H9 (cell line): Measurements from ENCODE around the gene IQCM. TPM values are rescaled to one million over a fixed set of nuclear protein-coding genes. Genes with fewer than 3 reads are reported as not detected.

Source experiments
- DNase-seq: peaks from one replicate; pipeline ENCODE4 v3.0.0-alpha.2; 2017
- H2AFZ ChIP-seq: one replicate; pipeline ENCODE4 v1.6.1; 2013; ENCODE audit warnings: mild to moderate bottlenecking, low read length, control low read depth, moderate library complexity
- H2AK5ac ChIP-seq: 2 replicates; pipeline ENCODE4 v1.6.1; 2013; ENCODE audit warnings: low read length, control low read depth, mixed read lengths; ENCODE audit not compliant: insufficient read length
- H2BK120ac ChIP-seq: one replicate; pipeline ENCODE4 v1.6.1; 2013; ENCODE audit warnings: low read depth, mild to moderate bottlenecking, low read length, control low read depth, inconsistent platforms; ENCODE audit not compliant: poor library complexity, severe bottlenecking
- H2BK12ac ChIP-seq: 2 replicates; pipeline ENCODE4 v1.6.1; 2013; ENCODE audit warnings: low read length, control low read depth, mixed read lengths, low read depth; ENCODE audit not compliant: insufficient read length
- H2BK15ac ChIP-seq: 2 replicates; pipeline ENCODE4 v1.6.1; 2013; ENCODE audit warnings: low read depth, low read length, control low read depth
- H2BK20ac ChIP-seq: one replicate; pipeline ENCODE4 v1.6.1; 2013; ENCODE audit warnings: low read depth, mild to moderate bottlenecking, low read length, control low read depth, inconsistent platforms; ENCODE audit not compliant: poor library complexity, severe bottlenecking
- H2BK5ac ChIP-seq: 2 replicates; pipeline ENCODE4 v1.6.1; 2013; ENCODE audit warnings: low read length, control low read depth, mixed read lengths; ENCODE audit not compliant: insufficient read length
- H3K14ac ChIP-seq: 2 replicates; pipeline ENCODE4 v1.6.1; 2013; ENCODE audit warnings: low read length, control low read depth; ENCODE audit not compliant: insufficient read depth
- H3K18ac ChIP-seq: 2 replicates; pipeline ENCODE4 v1.6.1; 2013; ENCODE audit warnings: low read depth, mild to moderate bottlenecking, mixed read lengths, low read length, control low read depth; ENCODE audit not compliant: insufficient read length
- H3K23ac ChIP-seq: 2 replicates; pipeline ENCODE4 v1.6.1; 2013; ENCODE audit warnings: low read length, control low read depth, mixed read lengths, low read depth; ENCODE audit not compliant: insufficient read length
- H3K23me2 ChIP-seq: 2 replicates; pipeline ENCODE4 v1.6.1; 2013; ENCODE audit warnings: low read depth, mild to moderate bottlenecking, mixed read lengths, low read length, control low read depth; ENCODE audit not compliant: insufficient read length, poor library complexity, severe bottlenecking
- H3K27ac ChIP-seq: 2 replicates; pipeline ENCODE4 v1.5.1; 2013; ENCODE audit warnings: low read length, control low read depth, mixed read lengths, low read depth; ENCODE audit not compliant: insufficient read length
- H3K27me3 ChIP-seq: 2 replicates; pipeline ENCODE4 v1.6.1; 2013; ENCODE audit warnings: low read length, control low read depth, inconsistent platforms; ENCODE audit not compliant: insufficient read depth
- H3K4ac ChIP-seq: 2 replicates; pipeline ENCODE4 v1.6.1; 2013; ENCODE audit warnings: low read depth, mild to moderate bottlenecking, control low read depth, inconsistent platforms, low read length, moderate library complexity
- H3K4me1 ChIP-seq: 2 replicates; pipeline ENCODE4 v1.6.1; 2013; ENCODE audit warnings: low read length, control low read depth, inconsistent platforms; ENCODE audit not compliant: insufficient read depth
- H3K4me2 ChIP-seq: 2 replicates; pipeline ENCODE4 v1.6.1; 2013; ENCODE audit warnings: low read length, control low read depth, mixed read lengths; ENCODE audit not compliant: insufficient read length, insufficient read depth
- H3K56ac ChIP-seq: 2 replicates; pipeline ENCODE4 v1.6.1; 2013; ENCODE audit warnings: low read depth, mild to moderate bottlenecking, mixed read lengths, low read length, control low read depth; ENCODE audit not compliant: insufficient read length
- H3K79me1 ChIP-seq: 2 replicates; pipeline ENCODE4 v1.6.1; 2013; ENCODE audit warnings: low read depth, mild to moderate bottlenecking, moderate library complexity, low read length, control low read depth, inconsistent platforms; ENCODE audit not compliant: insufficient read depth, poor library complexity, severe bottlenecking
- H3K79me2 ChIP-seq: 2 replicates; pipeline ENCODE4 v1.6.1; 2013; ENCODE audit warnings: low read length, control low read depth, inconsistent platforms; ENCODE audit not compliant: insufficient read depth
- H3K9ac ChIP-seq: 2 replicates; pipeline ENCODE4 v1.6.1; 2013; ENCODE audit warnings: low read length, control low read depth, mixed read lengths; ENCODE audit not compliant: insufficient read length; ENCODE audit errors: extremely low read depth
- H3K9me3 ChIP-seq: one replicate; pipeline ENCODE4 v1.6.1; 2013; ENCODE audit warnings: low read depth, low read length, inconsistent platforms; ENCODE audit not compliant: control insufficient read depth
- H3T11ph ChIP-seq: one replicate; pipeline ENCODE4 v1.6.1; 2013; ENCODE audit warnings: mild to moderate bottlenecking, low read length, control low read depth, inconsistent platforms
- H4K20me1 ChIP-seq: one replicate; pipeline ENCODE4 v1.6.1; 2013; ENCODE audit not compliant: control insufficient read depth, insufficient read length, insufficient read depth
- H4K5ac ChIP-seq: 2 replicates; pipeline ENCODE4 v1.6.1; 2013; ENCODE audit warnings: low read depth, mild to moderate bottlenecking, mixed read lengths, low read length, control low read depth; ENCODE audit not compliant: insufficient read length
- H4K8ac ChIP-seq: replicated peaks from 2 replicates; pipeline ENCODE4 v1.6.1; 2013; ENCODE audit warnings: low read length, control low read depth, mixed read lengths, low read depth; ENCODE audit not compliant: insufficient read length
- H4K91ac ChIP-seq: 2 replicates; pipeline ENCODE4 v1.6.1; 2013; ENCODE audit warnings: low read depth, mild to moderate bottlenecking, moderate library complexity, mixed read lengths, low read length, control low read depth; ENCODE audit not compliant: insufficient read length
- H3K27ac Mint-ChIP-seq, 3 experiments: 2 replicates in 2 of 3; 3 replicates in 1 of 3; pipeline ENCODE4 v1.8.0; 2020 to 2021; ENCODE audit warnings: mixed read lengths in 3 of 3, mild to moderate bottlenecking in 1 of 3, moderate library complexity in 1 of 3
- H3K27me3 Mint-ChIP-seq: 2 replicates; pipeline ENCODE4 v1.8.0; 2021; ENCODE audit warnings: low read depth, mild to moderate bottlenecking, moderate library complexity, mixed read lengths
- H3K36me3 Mint-ChIP-seq, 3 experiments: 2 replicates in 2 of 3; 3 replicates in 1 of 3; pipeline ENCODE4 v1.8.0; 2020 to 2021; ENCODE audit warnings: low read depth in 3 of 3, mixed read lengths in 3 of 3; ENCODE audit not compliant: insufficient read depth in 1 of 3
- H3K4me1 Mint-ChIP-seq, 2 experiments: 2 replicates each; pipeline ENCODE4 v1.8.0; 2020; ENCODE audit warnings: mixed read lengths in 2 of 2
- H3K4me3 Mint-ChIP-seq, 2 experiments: 2 replicates in 1 of 2; 3 replicates in 1 of 2; pipeline ENCODE4 v1.8.0; 2020 to 2021; ENCODE audit warnings: mild to moderate bottlenecking in 2 of 2, mixed read lengths in 2 of 2, moderate library complexity in 1 of 2
- H3K9me3 Mint-ChIP-seq, 2 experiments: 2 replicates in 1 of 2; 3 replicates in 1 of 2; pipeline ENCODE4 v1.8.0; 2020; ENCODE audit warnings: mild to moderate bottlenecking in 2 of 2, mixed read lengths in 2 of 2, moderate library complexity in 1 of 2
- WGBS: extraction: QIAGEN DNeasy Blood & Tissue Kit; methylation state at CpG from one replicate; pipeline ENCODE4 v1.1.7; 2013; ENCODE audit warnings: missing lambda C conversion rate, low lambda C conversion rate, mixed read lengths; ENCODE audit not compliant: insufficient read length; ENCODE audit errors: extremely low coverage; 5-methylcytosine and 5-hydroxymethylcytosine counted together
- total RNA-seq: library from RNA; stranded (reverse); gene quantifications from 2 replicates; pipeline ENCODE4 v1.2.1, GENCODE V29; 2021
- TF ChIP-seq, protein P1 (sequence below): fragments of 200-600 bp; sonication (generic); conservative IDR thresholded peaks from 3 replicates; pipeline ENCODE4 v1.8.0; 2021; ENCODE audit warnings: antibody characterized with exemption, mild to moderate bottlenecking

Gene IQCM
- total RNA-seq, 1 experiment from 2014 or later: 0.15 TPM

DNA sequence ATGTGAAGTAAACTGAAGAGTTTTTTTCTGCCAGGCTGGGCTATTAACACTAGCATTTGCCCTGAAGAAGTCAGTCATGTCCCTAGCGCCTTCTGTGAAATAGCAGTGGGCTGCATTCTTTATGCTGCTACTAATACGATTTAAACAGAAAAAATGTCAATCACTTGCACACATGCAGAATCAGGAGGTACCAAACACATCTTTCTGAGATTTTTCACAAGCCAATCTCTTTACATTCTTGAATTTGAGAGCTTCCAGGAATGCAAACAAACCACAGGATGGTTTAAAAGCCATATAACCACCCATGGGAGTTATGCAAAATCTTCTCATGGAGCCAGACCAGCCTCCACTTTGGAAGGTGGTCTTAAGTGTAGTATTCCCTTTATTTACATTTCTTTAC is 220.1 kb downstream of the IQCM start:
- Histone ChIP-seq H3K4ac (no peak overlapping the region), H4K20me1 (no peaks in the 10 kb centered on the region), H2BK12ac (no peak overlapping the region), H2BK5ac (no peak overlapping the region), H3K79me2 (no peaks in the 10 kb centered on the region), H2BK15ac (no peak overlapping the region), H3K27ac (no peak overlapping the region), H4K91ac (no peak overlapping the region), H2AK5ac (no peak overlapping the region), H3K9ac (no peak overlapping the region), H3K23ac (no peak overlapping the region), H3K79me1 (no peaks in the 10 kb centered on the region), H2AFZ (no peak overlapping the region), H3K27me3 (no peaks in the 10 kb centered on the region), H3K9me3 (no peaks in the 10 kb centered on the region), H4K8ac (no peak overlapping the region), H2BK120ac (no peak overlapping the region), H3K23me2 (no peaks in the 10 kb centered on the region), H3K18ac (no peak overlapping the region), H2BK20ac (no peak overlapping the region), H3T11ph (no peak overlapping the region), H4K5ac (no peak overlapping the region), H3K4me1 (no peaks in the 10 kb centered on the region), H3K4me2 (no peak overlapping the region), H3K14ac (no peak overlapping the region), H3K56ac (no peak overlapping the region)
- Mint-ChIP-seq H3K27ac (no peak overlapping the region), H3K36me3 (no peaks in the 10 kb centered on the region; a peak in 2 of 7 replicates), H3K27me3 (no peaks in the 10 kb centered on the region), H3K9me3 (peaks cover 3 to 5% of the 10 kb centered on the region in 2 experiments; a peak in 3 of 5 replicates), H3K4me3 (no peak overlapping the region), H3K4me1 (peaks cover 2 to 6% of the 10 kb centered on the region in 2 experiments; a peak in 2 of 4 replicates)
- TF ChIP-seq, protein P1, sequence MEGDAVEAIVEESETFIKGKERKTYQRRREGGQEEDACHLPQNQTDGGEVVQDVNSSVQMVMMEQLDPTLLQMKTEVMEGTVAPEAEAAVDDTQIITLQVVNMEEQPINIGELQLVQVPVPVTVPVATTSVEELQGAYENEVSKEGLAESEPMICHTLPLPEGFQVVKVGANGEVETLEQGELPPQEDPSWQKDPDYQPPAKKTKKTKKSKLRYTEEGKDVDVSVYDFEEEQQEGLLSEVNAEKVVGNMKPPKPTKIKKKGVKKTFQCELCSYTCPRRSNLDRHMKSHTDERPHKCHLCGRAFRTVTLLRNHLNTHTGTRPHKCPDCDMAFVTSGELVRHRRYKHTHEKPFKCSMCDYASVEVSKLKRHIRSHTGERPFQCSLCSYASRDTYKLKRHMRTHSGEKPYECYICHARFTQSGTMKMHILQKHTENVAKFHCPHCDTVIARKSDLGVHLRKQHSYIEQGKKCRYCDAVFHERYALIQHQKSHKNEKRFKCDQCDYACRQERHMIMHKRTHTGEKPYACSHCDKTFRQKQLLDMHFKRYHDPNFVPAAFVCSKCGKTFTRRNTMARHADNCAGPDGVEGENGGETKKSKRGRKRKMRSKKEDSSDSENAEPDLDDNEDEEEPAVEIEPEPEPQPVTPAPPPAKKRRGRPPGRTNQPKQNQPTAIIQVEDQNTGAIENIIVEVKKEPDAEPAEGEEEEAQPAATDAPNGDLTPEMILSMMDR: no peak
- no peak for DNase-seq
- WGBS: no CpG with 5 or more reads among the region's 2 CpGs
